SK-N-SH (cell line): ENCODE measurements around the gene WDR87. TPM values are rescaled to one million over a fixed set of nuclear protein-coding genes. Genes with fewer than 3 reads are reported as not detected.

ENCODE experiments used
- CTCF ChIA-PET: fragments of 300-600, 350-600 bp; formaldehyde crosslinking; extraction: SDS; loops from one replicate; lab custom pipeline; 2021; lab: Yijun Ruan, JAX
- POLR2A ChIA-PET: fragments of 350-600 bp; sonication (Branson Sonifier 250); formaldehyde crosslinking; extraction: SDS; loops from one replicate; lab custom pipeline; 2020; ENCODE audit warnings: antibody characterized with exemption, inconsistent platforms; lab: Yijun Ruan, JAX
- DNase-seq: peaks from one replicate; pipeline ENCODE4 v3.0.0; 2012
- H2AFZ ChIP-seq: fragments of 200-600 bp; sonication (generic); 2 replicates; pipeline ENCODE4 v1.8.1; 2016; ENCODE audit warnings: antibody characterized with exemption, mild to moderate bottlenecking, low read depth
- H3F3A ChIP-seq: fragments of 200-600 bp; sonication (generic); replicated peaks from 2 replicates; pipeline ENCODE3; 2016; ENCODE audit warnings: antibody characterized with exemption, mild to moderate bottlenecking; ENCODE audit not compliant: insufficient read depth
- H3K27ac ChIP-seq, 2 experiments: fragments of 200-500 bp in 1 of 2; fragments of 200-600 bp in 1 of 2; sonication (Bioruptor generic) in 1 of 2; sonication (generic), shearing (Covaris generic) in 1 of 2; 2 replicates each; pipeline versions ENCODE4 v1.5.1 to v1.6.1; 2014 to 2016; ENCODE audit warnings: low read depth in 2 of 2, inconsistent platforms in 1 of 2, low read length in 1 of 2, mild to moderate bottlenecking in 1 of 2, mixed read lengths in 1 of 2
- H3K27me3 ChIP-seq: fragments of 200-600 bp; sonication (generic), shearing (Covaris generic); 2 replicates; pipeline ENCODE4 v1.6.1; 2016; ENCODE audit warnings: mixed run types; ENCODE audit not compliant: insufficient read depth
- H3K36me3 ChIP-seq, 2 experiments: fragments of 200-500 bp in 1 of 2; fragments of 200-600 bp in 1 of 2; sonication (Bioruptor generic) in 1 of 2; sonication (generic) in 1 of 2; replicated peaks in 1 of 2; 2 replicates each; pipeline versions ENCODE3 to v1.5.1; 2014 to 2016; ENCODE audit warnings: low read length in 1 of 2, mild to moderate bottlenecking in 1 of 2; ENCODE audit not compliant: insufficient read depth in 2 of 2, control insufficient read depth in 1 of 2
- H3K4me1 ChIP-seq, 2 experiments: fragments of 200-500 bp in 1 of 2; fragments of 200-600 bp in 1 of 2; sonication (Bioruptor generic) in 1 of 2; sonication (generic), shearing (Covaris generic) in 1 of 2; 2 replicates each; pipeline versions ENCODE4 v1.5.1 to v1.6.1; 2014 to 2016; ENCODE audit warnings: low read depth in 1 of 2, low read length in 1 of 2, mixed run types in 1 of 2; ENCODE audit not compliant: insufficient read depth in 2 of 2, control insufficient read depth in 1 of 2
- H3K4me2 ChIP-seq: fragments of 200-600 bp; sonication (generic), shearing (Covaris generic); 2 replicates; pipeline ENCODE4 v1.6.1; 2017; ENCODE audit warnings: mixed run types
- H3K4me3 ChIP-seq, 2 experiments: fragments of 200-500 bp in 1 of 2; fragments of 200-600 bp in 1 of 2; sonication (Bioruptor generic) in 1 of 2; sonication (generic), shearing (Covaris generic) in 1 of 2; 2 replicates each; pipeline versions ENCODE4 v1.5.1 to v1.8.1; 2014 to 2016; ENCODE audit warnings: low read depth in 2 of 2, inconsistent platforms in 1 of 2, low read length in 1 of 2, mild to moderate bottlenecking in 1 of 2, mixed read lengths in 1 of 2, moderate library complexity in 1 of 2
- H3K79me2 ChIP-seq: fragments of 200-600 bp; sonication (generic); 2 replicates; pipeline ENCODE4 v1.8.1; 2017; ENCODE audit warnings: mild to moderate bottlenecking; ENCODE audit not compliant: insufficient read depth
- H3K9ac ChIP-seq: fragments of 200-600 bp; sonication (generic); 2 replicates; pipeline ENCODE4 v1.6.1; 2017; ENCODE audit warnings: mixed run types
- H3K9me2 ChIP-seq: fragments of 200-600 bp; sonication (generic); 2 replicates; pipeline ENCODE4 v1.6.1; 2017; ENCODE audit warnings: mixed run types
- H3K9me3 ChIP-seq: fragments of 200-600 bp; sonication (generic); 2 replicates; pipeline ENCODE4 v1.6.1; 2017; ENCODE audit warnings: mixed run types, mild to moderate bottlenecking, moderate library complexity
- H4K20me1 ChIP-seq: fragments of 200-600 bp; sonication (generic); 2 replicates; pipeline ENCODE4 v1.6.1; 2017; ENCODE audit warnings: mild to moderate bottlenecking, mixed run types; ENCODE audit not compliant: insufficient read depth
- CHD2 ChIP-seq: fragments of 150-350 bp; IDR thresholded peaks from 2 replicates; pipeline ENCODE4 v1.6.1; 2018; ENCODE audit warnings: low read length; ENCODE audit not compliant: partially characterized antibody
- FOXM1 ChIP-seq: IDR thresholded peaks from 2 replicates; pipeline ENCODE4 v1.4.0; 2012; ENCODE audit warnings: low read depth, mild to moderate bottlenecking
- MXI1 ChIP-seq: IDR thresholded peaks from 2 replicates; pipeline ENCODE4 v1.6.1; 2012; ENCODE audit warnings: mild to moderate bottlenecking, low read depth, low read length, improper control_type of control experiment
- NFIC ChIP-seq: IDR thresholded peaks from 2 replicates; pipeline ENCODE4 v1.4.0; 2012; ENCODE audit warnings: borderline replicate concordance
- PBX3 ChIP-seq: IDR thresholded peaks from 2 replicates; pipeline ENCODE4; 2012
- POLR2AphosphoS5 ChIP-seq: IDR thresholded peaks from 2 replicates; pipeline ENCODE4 v1.6.1; 2012; ENCODE audit warnings: low read depth, low read length
- RAD21 ChIP-seq: IDR thresholded peaks from 2 replicates; pipeline ENCODE4 v1.6.1; 2012; ENCODE audit warnings: mild to moderate bottlenecking, low read length
- RCOR1 ChIP-seq: fragments of 150-350 bp; IDR thresholded peaks from 2 replicates; pipeline ENCODE4 v1.6.1; 2017; ENCODE audit warnings: antibody characterized with exemption, low read length
- RFX5 ChIP-seq: IDR thresholded peaks from 2 replicates; pipeline ENCODE4 v1.6.1; 2012; ENCODE audit warnings: mild to moderate bottlenecking, improper control_type of control experiment, low read length
- SIN3A ChIP-seq: IDR thresholded peaks from 2 replicates; pipeline ENCODE4 v1.6.1; 2012; ENCODE audit warnings: low read depth, mild to moderate bottlenecking, low read length, moderate library complexity, borderline replicate concordance
- TAF1 ChIP-seq: IDR thresholded peaks from 2 replicates; pipeline ENCODE4 v1.6.1; 2012; ENCODE audit warnings: low read depth, mild to moderate bottlenecking, low read length, moderate library complexity, borderline replicate concordance
- TCF12 ChIP-seq: IDR thresholded peaks from 2 replicates; pipeline ENCODE4 v1.4.0; 2012
- ZBTB33 ChIP-seq: IDR thresholded peaks from 2 replicates; pipeline ENCODE4 v1.4.0; 2012; ENCODE audit warnings: low read depth, borderline replicate concordance
- WGBS: methylation state at CpG from one replicate; pipeline ENCODE4 v1.1.6; 2017; ENCODE audit warnings: low lambda C conversion rate; 5-methylcytosine and 5-hydroxymethylcytosine counted together
- polyA plus RNA-seq, 3 experiments: library from polyadenylated mRNA; depleted of rRNA; stranded (reverse); fragments of >200 nt; gene quantifications; 2 replicates each; pipeline ENCODE4 v1.2.3, GENCODE V29; 2012

The WDR87 gene
- polyA plus RNA-seq, 1 of the 3 experiments (the other 2 are of a cell fraction), result not detected

DNA sequence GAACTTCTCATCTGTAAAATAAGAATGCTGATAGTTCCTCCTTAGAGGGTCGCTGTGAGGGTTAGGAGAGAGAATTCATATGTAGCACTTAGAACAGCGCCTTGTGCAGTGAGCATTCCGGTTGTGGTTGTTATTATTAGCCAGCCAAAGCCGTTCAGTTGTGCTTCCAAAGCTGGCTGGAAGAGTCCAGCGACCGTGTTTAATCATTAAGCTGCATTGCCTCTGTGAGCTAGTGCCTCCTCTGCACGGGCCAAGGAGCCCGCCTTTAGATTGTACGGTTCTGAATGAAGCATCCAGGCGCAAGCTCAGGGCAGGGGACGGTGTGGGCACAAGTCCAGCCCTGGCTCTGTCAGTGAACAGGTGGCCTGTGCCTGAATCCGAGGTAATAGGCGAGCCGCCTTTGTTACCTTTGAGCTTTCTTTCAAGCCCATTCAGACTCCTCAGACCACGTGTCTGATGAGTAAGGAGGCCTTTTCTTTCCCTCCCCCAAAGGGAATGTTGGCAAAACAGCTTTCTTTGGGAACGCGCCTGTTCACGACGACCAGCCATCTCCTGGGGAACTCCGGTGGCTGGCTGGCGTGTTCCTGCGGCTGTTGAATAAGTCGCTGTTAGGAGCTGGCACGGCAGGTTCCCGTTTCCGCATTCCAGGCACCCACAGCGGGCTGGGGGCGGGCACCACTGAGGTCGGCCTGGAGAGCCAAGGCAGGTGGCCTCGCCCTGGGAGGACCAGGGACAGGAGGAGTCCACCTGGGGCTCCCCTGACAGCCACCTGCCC, 25.7 kb upstream of the WDR87 start:
- peaks cover 11 to 17% of the 10 kb centered on the region in 2 experiments; a peak in 2 of 4 replicates for H3K4me1 ChIP-seq
- H3K9me2 ChIP-seq, result no peaks in the 10 kb centered on the region
- 77% methylated on average over 29 of the region's 30 CpGs for WGBS
- POLR2A ChIA-PET, result interaction anchor here (0.5 to 1.0 kb wide), 3 partner anchors 9 to 12 kb away, joined by 3 to 4 read pairs (median 3); no protein-coding TSS in a partner anchor
- TF ChIP-seq RCOR1 (no peak), SIN3A (no peak), RAD21 (no peak), FOXM1 (no peak), TAF1 (no peak), MXI1 (no peak), PBX3 (no peak), CHD2 (no peak), TCF12 (no peak), POLR2AphosphoS5 (no peak), RFX5 (no peak), ZBTB33 (no peak)
- peaks cover 98% of the 10 kb centered on the region for H3K79me2 ChIP-seq
- no peaks in the 10 kb centered on the region for H3K27me3 ChIP-seq
- H3K4me2 ChIP-seq, result no peak overlapping the region
- peaks cover 0 to 12% of the 10 kb centered on the region in 2 experiments for H3K36me3 ChIP-seq
- no peak overlapping the region for H3K4me3 ChIP-seq
- no peak overlapping the region for H2AFZ ChIP-seq
- H3F3A ChIP-seq, result peaks cover 23% of the 10 kb centered on the region
- CTCF ChIA-PET, result interaction anchor here (1.7 kb wide), 1 partner anchor 30 kb away, joined by 9 read pairs; no protein-coding TSS in a partner anchor
- DNase-seq, result no peak
- H4K20me1 ChIP-seq, result peaks cover 31% of the 10 kb centered on the region
- H3K27ac ChIP-seq, result no peak overlapping the region
- H3K9ac ChIP-seq, result no peak overlapping the region
- H3K9me3 ChIP-seq, result peaks cover 6% of the 10 kb centered on the region; the same call in 1 of the 2 replicates

GRCh38 chr19:37930416-37930815, 24.0 kb upstream of the WDR87 start:
- peaks cover 0 to 8% of the 10 kb centered on the region in 2 experiments for H3K36me3 ChIP-seq
- H2AFZ ChIP-seq, result no peak overlapping the region
- peaks cover 34% of the 10 kb centered on the region for H4K20me1 ChIP-seq
- H3K27ac ChIP-seq, result no peak overlapping the region
- H3K9ac ChIP-seq, result no peak overlapping the region
- 84% methylated on average over 5 of the region's 5 CpGs for WGBS
- H3K27me3 ChIP-seq, result no peaks in the 10 kb centered on the region
- H3F3A ChIP-seq, result peaks cover 23% of the 10 kb centered on the region
- peaks cover 11 to 17% of the 10 kb centered on the region in 2 experiments; a peak in 2 of 4 replicates for H3K4me1 ChIP-seq
- no peak for DNase-seq
- no peak for TF ChIP-seq FOXM1
- peak; percentile 39; the same call in 1 of the 2 replicates for TF ChIP-seq NFIC
- POLR2A ChIA-PET, result no interaction called here
- peaks cover 98% of the 10 kb centered on the region for H3K79me2 ChIP-seq
- CTCF ChIA-PET, result no interaction called here
- H3K9me3 ChIP-seq, result peaks cover 4% of the 10 kb centered on the region; the same call in 1 of the 2 replicates
- no peaks in the 10 kb centered on the region for H3K9me2 ChIP-seq
- H3K4me2 ChIP-seq, result no peak overlapping the region
- no peak overlapping the region for H3K4me3 ChIP-seq
